Astrocyte (in vitro differentiated cells and primary cell): Measurements from ENCODE around the gene UGT1A3.

ENCODE experiments used
- EZH2 ChIP-seq: IDR thresholded peaks from 2 replicates; pipeline ENCODE4 v1.6.1; 2012; ENCODE audit warnings: mild to moderate bottlenecking, low read length, inconsistent platforms; ENCODE audit not compliant: insufficient read depth
- TF ChIP-seq, protein P1 (sequence below): IDR thresholded peaks from 2 replicates; pipeline ENCODE4 v1.5.1; 2011; ENCODE audit warnings: low read depth, mild to moderate bottlenecking, inconsistent platforms, low read length, moderate library complexity; ENCODE audit not compliant: insufficient read depth

- TF ChIP-seq, protein P1, sequence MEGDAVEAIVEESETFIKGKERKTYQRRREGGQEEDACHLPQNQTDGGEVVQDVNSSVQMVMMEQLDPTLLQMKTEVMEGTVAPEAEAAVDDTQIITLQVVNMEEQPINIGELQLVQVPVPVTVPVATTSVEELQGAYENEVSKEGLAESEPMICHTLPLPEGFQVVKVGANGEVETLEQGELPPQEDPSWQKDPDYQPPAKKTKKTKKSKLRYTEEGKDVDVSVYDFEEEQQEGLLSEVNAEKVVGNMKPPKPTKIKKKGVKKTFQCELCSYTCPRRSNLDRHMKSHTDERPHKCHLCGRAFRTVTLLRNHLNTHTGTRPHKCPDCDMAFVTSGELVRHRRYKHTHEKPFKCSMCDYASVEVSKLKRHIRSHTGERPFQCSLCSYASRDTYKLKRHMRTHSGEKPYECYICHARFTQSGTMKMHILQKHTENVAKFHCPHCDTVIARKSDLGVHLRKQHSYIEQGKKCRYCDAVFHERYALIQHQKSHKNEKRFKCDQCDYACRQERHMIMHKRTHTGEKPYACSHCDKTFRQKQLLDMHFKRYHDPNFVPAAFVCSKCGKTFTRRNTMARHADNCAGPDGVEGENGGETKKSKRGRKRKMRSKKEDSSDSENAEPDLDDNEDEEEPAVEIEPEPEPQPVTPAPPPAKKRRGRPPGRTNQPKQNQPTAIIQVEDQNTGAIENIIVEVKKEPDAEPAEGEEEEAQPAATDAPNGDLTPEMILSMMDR, result no peak
- TF ChIP-seq EZH2, result no peak
Observed at GRCh38 chr2:233690444-233690843, 38.4 kb upstream of the UGT1A3 start.
